ENCODE measurements around the gene TEX11.

Gene TEX11

DNA sequence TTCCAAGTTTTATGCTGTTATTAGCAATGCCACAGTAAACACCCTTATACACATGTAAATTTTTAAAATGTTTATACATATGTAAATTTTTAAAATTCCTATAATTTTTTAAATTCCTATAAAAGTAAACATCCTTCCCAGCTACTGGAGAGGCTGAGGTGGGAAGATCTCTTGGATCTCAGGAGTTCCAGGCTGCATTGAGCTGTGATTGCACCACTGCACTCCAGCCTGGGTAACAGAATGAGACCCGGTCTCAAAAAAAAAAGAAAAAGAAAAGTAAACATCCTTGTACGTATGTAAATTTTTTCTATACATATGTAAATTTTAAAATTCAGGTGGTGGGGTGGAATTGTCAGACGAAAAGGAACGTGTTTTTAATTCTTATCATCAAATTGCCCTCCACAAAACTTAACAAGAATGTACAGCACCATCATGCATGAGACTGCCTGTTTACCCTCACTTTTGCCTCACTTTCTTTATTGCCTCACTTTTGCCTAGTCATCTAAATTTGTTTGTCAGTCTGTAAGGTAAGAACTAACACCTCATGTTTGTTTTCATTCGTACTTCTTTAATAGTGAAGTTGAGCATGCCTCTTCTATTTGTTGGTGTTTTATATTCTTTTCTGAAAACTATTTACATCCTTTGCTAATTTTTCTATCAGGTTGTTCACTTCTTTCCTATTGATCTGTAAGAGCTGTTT is 14.4 kb upstream of the TEX11 start:
- H3K9ac ChIP-seq (ENCODE audit: low read depth, low read length, poor library complexity, severe bottlenecking), result no peak overlapping the region
- no peak overlapping the region for H3K4me2 ChIP-seq (ENCODE audit: low read depth, low read length, poor library complexity, severe bottlenecking)
- H2AFZ ChIP-seq (ENCODE audit: low read length), result no peak overlapping the region
- no peaks in the 10 kb centered on the region for H3K36me3 ChIP-seq (ENCODE audit: insufficient read depth, low read length)
- no peaks in the 10 kb centered on the region for H3K9me2 ChIP-seq (replicated peaks; ENCODE audit: low read depth, low read length)
- H3K27me3 ChIP-seq (ENCODE audit: insufficient read depth, low read length, poor library complexity, severe bottlenecking), result no peaks in the 10 kb centered on the region
- no peaks in the 10 kb centered on the region for H3K79me2 ChIP-seq (ENCODE audit: insufficient read depth, low read length)
- H4K20me1 ChIP-seq (ENCODE audit: insufficient read depth, low read length, poor library complexity, severe bottlenecking), result no peaks in the 10 kb centered on the region
- H3F3A ChIP-seq (ENCODE audit: low read depth), result no peaks in the 10 kb centered on the region
- no peaks in the 10 kb centered on the region for H3K9me3 ChIP-seq (ENCODE audit: insufficient read depth, low read depth, low read length)
- no peak for TF ChIP-seq EZH2phosphoT487 (IDR thresholded peaks at IDR 0.05; ENCODE audit: borderline replicate concordance)
- TF ChIP-seq, protein P1, sequence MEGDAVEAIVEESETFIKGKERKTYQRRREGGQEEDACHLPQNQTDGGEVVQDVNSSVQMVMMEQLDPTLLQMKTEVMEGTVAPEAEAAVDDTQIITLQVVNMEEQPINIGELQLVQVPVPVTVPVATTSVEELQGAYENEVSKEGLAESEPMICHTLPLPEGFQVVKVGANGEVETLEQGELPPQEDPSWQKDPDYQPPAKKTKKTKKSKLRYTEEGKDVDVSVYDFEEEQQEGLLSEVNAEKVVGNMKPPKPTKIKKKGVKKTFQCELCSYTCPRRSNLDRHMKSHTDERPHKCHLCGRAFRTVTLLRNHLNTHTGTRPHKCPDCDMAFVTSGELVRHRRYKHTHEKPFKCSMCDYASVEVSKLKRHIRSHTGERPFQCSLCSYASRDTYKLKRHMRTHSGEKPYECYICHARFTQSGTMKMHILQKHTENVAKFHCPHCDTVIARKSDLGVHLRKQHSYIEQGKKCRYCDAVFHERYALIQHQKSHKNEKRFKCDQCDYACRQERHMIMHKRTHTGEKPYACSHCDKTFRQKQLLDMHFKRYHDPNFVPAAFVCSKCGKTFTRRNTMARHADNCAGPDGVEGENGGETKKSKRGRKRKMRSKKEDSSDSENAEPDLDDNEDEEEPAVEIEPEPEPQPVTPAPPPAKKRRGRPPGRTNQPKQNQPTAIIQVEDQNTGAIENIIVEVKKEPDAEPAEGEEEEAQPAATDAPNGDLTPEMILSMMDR (conservative IDR thresholded peaks at IDR 0.05; ENCODE audit: low read length), result no peak
- H3K4me1 ChIP-seq (ENCODE audit: insufficient read depth, low read length, poor library complexity, severe bottlenecking), result no peaks in the 10 kb centered on the region
- H3K4me3 ChIP-seq (ENCODE audit: low read length, poor library complexity, severe bottlenecking), result no peak overlapping the region

DNA sequence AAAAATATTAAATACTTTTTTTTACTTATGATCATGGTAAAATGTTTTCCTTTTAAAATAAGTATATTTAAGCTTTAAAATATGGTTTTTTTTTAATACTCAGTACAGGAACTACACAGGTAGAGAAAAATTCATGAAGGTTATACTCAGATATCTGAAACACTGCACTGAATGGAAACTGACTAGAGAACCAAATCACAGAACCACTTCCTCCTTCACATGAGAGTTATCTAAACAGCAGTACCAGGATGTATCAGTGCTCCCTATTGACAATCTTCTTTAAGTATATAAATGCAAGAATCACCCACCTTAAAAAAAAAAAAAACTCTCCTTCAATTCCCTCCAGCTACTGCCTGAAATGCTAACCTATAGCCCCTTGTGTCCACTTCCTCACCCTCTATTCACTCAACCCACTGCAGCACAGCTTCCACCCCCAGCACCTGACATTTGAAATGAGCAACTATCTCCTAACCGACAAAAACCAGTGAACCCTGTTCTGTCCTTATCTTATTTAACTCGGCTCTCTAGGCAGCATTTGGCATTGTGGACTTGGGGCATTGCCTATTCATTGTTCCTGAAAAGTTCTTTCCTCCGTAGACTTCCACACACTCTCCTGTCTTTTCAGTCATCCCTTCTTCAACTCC is 13.3 kb upstream of the TEX11 start:
- Histone ChIP-seq H3K9ac (ENCODE audit: low read depth, low read length, poor library complexity, severe bottlenecking) (no peak overlapping the region), H3K4me2 (ENCODE audit: low read depth, low read length, poor library complexity, severe bottlenecking) (no peak overlapping the region), H3K79me2 (ENCODE audit: insufficient read depth, low read length) (no peaks in the 10 kb centered on the region), H3K4me1 (ENCODE audit: insufficient read depth, low read length, poor library complexity, severe bottlenecking) (no peaks in the 10 kb centered on the region), H3K9me3 (ENCODE audit: insufficient read depth, low read depth, low read length) (no peaks in the 10 kb centered on the region), H2AFZ (ENCODE audit: low read length) (no peak overlapping the region), H3F3A (ENCODE audit: low read depth) (no peaks in the 10 kb centered on the region), H3K36me3 (ENCODE audit: insufficient read depth, low read length) (no peaks in the 10 kb centered on the region), H3K9me2 (replicated peaks; ENCODE audit: low read depth, low read length) (no peaks in the 10 kb centered on the region), H3K27me3 (ENCODE audit: insufficient read depth, low read length, poor library complexity, severe bottlenecking) (no peaks in the 10 kb centered on the region), H3K4me3 (ENCODE audit: low read length, poor library complexity, severe bottlenecking) (no peak overlapping the region), H4K20me1 (ENCODE audit: insufficient read depth, low read length, poor library complexity, severe bottlenecking) (no peaks in the 10 kb centered on the region)
- no peak for TF ChIP-seq EZH2phosphoT487 (IDR thresholded peaks at IDR 0.05; ENCODE audit: borderline replicate concordance)
- TF ChIP-seq, protein P1 (conservative IDR thresholded peaks at IDR 0.05; ENCODE audit: low read length), result no peak

DNA sequence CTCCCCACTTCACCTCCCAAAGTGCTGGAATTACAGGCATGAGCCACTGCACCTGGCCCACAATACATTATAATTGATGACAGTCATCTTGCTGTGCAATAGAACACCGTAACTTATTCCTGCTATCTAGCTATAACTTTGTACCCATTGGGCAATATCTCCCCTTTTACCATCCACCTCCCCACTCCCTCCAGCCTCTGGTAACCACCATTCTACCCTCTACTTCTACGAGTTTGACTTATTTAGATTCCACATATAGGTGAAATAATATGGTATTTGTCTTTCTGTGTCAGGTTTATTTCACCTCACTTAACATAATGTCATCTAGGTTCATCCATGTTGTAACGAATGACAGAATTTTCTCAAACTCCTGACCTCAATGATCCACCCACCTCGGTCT is 8.2 kb upstream of the TEX11 start:
- TF ChIP-seq, protein P1 (conservative IDR thresholded peaks at IDR 0.05; ENCODE audit: low read length), result no peak
- TF ChIP-seq EZH2phosphoT487 (IDR thresholded peaks at IDR 0.05; ENCODE audit: borderline replicate concordance), result no peak

More for the DNA sequence above, 8.2 kb upstream of the TEX11 start:
- H3K4me2 ChIP-seq (ENCODE audit: low read depth, low read length, poor library complexity, severe bottlenecking), result no peak overlapping the region
- H2AFZ ChIP-seq (ENCODE audit: low read length), result no peak overlapping the region
- H4K20me1 ChIP-seq (ENCODE audit: insufficient read depth, low read length, poor library complexity, severe bottlenecking), result no peaks in the 10 kb centered on the region
- H3K4me3 ChIP-seq (ENCODE audit: low read length, poor library complexity, severe bottlenecking), result no peak overlapping the region
- no peak overlapping the region for H3K9ac ChIP-seq (ENCODE audit: low read depth, low read length, poor library complexity, severe bottlenecking)
- H3F3A ChIP-seq (ENCODE audit: low read depth), result no peaks in the 10 kb centered on the region
- no peaks in the 10 kb centered on the region for H3K9me3 ChIP-seq (ENCODE audit: insufficient read depth, low read depth, low read length)
- H3K36me3 ChIP-seq (ENCODE audit: insufficient read depth, low read length), result no peaks in the 10 kb centered on the region
- H3K4me1 ChIP-seq (ENCODE audit: insufficient read depth, low read length, poor library complexity, severe bottlenecking), result no peaks in the 10 kb centered on the region
- no peaks in the 10 kb centered on the region for H3K27me3 ChIP-seq (ENCODE audit: insufficient read depth, low read length, poor library complexity, severe bottlenecking)
- H3K79me2 ChIP-seq (ENCODE audit: insufficient read depth, low read length), result no peaks in the 10 kb centered on the region
- no peaks in the 10 kb centered on the region for H3K9me2 ChIP-seq (replicated peaks; ENCODE audit: low read depth, low read length)
